CD4-positive, alpha-beta T cell treated with Interferon alpha-2 for 1 hour (primary cell): ENCODE data around the gene ZBTB20.

Experiments
- DNase-seq, 2 donors: peaks; one replicate each; pipeline ENCODE4 v3.0.0-alpha.2; 2020 to 2022

The ZBTB20 gene

GRCh38 chr3:114453361-114453780 lies 693.7 kb downstream of the ZBTB20 start:
- no peak for DNase-seq

- DNase-seq, result no peak
Observed at GRCh38 chr3:114452937-114453336, 694.2 kb downstream of the ZBTB20 start.

GRCh38 chr3:114452256-114452655 lies 694.8 kb downstream of the ZBTB20 start:
- DNase-seq, result no peak

GRCh38 chr3:114451561-114452018 lies 695.5 kb downstream of the ZBTB20 start:
- DNase-seq, result no peak

GRCh38 chr3:114451051-114451451 lies 696.0 kb downstream of the ZBTB20 start:
- DNase-seq, result no peak

- no peak for DNase-seq
Observed at GRCh38 chr3:114450008-114450596, 697.0 kb downstream of the ZBTB20 start.

- DNase-seq, result no peak
Observed at GRCh38 chr3:114449271-114450007, 697.6 kb downstream of the ZBTB20 start.

- DNase-seq, result no peak
Observed at GRCh38 chr3:114447950-114448479, 699.1 kb downstream of the ZBTB20 start.

- no peak for DNase-seq
Observed at GRCh38 chr3:114447545-114447944, 699.5 kb downstream of the ZBTB20 start.

GRCh38 chr3:114446600-114446999 lies 700.5 kb downstream of the ZBTB20 start:
- no peak for DNase-seq

- no peak for DNase-seq
Observed at GRCh38 chr3:114445233-114445632, 701.9 kb downstream of the ZBTB20 start.

GRCh38 chr3:114444216-114444615 lies 702.9 kb downstream of the ZBTB20 start:
- DNase-seq, result no peak

- no peak for DNase-seq
Observed at GRCh38 chr3:114442246-114442645, 704.8 kb downstream of the ZBTB20 start.

- DNase-seq, result no peak
Observed at GRCh38 chr3:114441386-114441785, 705.7 kb downstream of the ZBTB20 start.

- DNase-seq, result no peak
Observed at GRCh38 chr3:114440700-114441099, 706.4 kb downstream of the ZBTB20 start.

GRCh38 chr3:114439284-114439683 lies 707.8 kb downstream of the ZBTB20 start:
- DNase-seq, result no peak

- DNase-seq, result no peak
Observed at GRCh38 chr3:114437897-114438296, 709.2 kb downstream of the ZBTB20 start.

- no peak for DNase-seq
Observed at GRCh38 chr3:114436182-114436581, 710.9 kb downstream of the ZBTB20 start.

- DNase-seq, result no peak
Observed at GRCh38 chr3:114435386-114436115, 711.5 kb downstream of the ZBTB20 start.

- DNase-seq, result no peak
Observed at GRCh38 chr3:114432310-114432709, 714.8 kb downstream of the ZBTB20 start.

GRCh38 chr3:114428044-114428595 lies 719.0 kb downstream of the ZBTB20 start:
- peak in 1 of 2 donors; percentile 26 for DNase-seq

GRCh38 chr3:114427285-114428043 lies 719.6 kb downstream of the ZBTB20 start:
- DNase-seq, result no peak
